ENCODE data around the gene CDCA5.

CDCA5 gene

DNA sequence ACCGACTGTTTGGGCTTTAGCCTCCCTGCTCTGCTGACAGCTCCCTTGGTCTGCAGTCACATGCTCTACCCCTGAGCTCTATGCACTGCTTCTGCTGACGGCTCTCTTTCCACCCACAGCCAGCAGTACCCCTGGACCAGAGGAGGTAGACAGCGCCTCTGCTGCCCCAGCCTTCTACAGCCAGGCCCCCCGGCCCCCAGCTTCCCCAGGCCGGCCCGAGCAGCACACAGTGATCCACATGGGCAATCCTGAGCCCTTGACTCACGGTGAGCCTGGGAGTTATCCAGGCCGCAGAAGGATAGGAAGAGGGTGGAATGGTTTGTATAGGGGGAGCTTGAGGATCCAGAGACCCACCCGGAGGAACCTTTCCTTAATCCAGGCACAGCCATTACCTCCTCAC lies 3.0 kb upstream of the CDCA5 start:
- TF ChIP-seq, protein P1, sequence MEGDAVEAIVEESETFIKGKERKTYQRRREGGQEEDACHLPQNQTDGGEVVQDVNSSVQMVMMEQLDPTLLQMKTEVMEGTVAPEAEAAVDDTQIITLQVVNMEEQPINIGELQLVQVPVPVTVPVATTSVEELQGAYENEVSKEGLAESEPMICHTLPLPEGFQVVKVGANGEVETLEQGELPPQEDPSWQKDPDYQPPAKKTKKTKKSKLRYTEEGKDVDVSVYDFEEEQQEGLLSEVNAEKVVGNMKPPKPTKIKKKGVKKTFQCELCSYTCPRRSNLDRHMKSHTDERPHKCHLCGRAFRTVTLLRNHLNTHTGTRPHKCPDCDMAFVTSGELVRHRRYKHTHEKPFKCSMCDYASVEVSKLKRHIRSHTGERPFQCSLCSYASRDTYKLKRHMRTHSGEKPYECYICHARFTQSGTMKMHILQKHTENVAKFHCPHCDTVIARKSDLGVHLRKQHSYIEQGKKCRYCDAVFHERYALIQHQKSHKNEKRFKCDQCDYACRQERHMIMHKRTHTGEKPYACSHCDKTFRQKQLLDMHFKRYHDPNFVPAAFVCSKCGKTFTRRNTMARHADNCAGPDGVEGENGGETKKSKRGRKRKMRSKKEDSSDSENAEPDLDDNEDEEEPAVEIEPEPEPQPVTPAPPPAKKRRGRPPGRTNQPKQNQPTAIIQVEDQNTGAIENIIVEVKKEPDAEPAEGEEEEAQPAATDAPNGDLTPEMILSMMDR (IDR thresholded peaks at IDR 0.05; ENCODE audit: low read depth, low read length) = no peak
- H3K4me3 ChIP-seq (ENCODE audit: low read depth, low read length) = no peak overlapping the region

DNA sequence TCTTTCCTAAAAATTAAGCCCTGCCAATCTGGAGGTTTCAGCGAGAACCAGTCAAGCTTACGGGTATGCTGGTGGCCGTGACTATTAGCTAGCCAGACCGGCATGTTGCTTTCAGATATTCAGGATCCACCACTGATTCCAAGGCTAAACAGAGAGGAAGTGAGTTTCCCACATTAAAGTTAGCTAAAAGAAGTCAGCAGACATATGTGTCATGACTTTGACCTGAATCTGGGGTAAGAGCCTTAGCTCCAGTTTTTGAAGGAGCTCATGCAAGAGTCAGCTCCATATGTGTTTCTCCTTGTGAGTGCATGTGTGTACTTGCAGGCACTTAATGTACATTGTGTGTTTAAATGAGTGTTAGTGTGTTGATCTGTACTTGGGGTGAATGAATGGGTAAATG lies 1.6 kb upstream of the CDCA5 start:
- H3K4me3 ChIP-seq (ENCODE audit: low read depth, low read length) = peak overlapping the region; percentile 94; the same call in 1 of the 2 replicates
- TF ChIP-seq, protein P1 (IDR thresholded peaks at IDR 0.05; ENCODE audit: low read depth, low read length) = no peak

DNA sequence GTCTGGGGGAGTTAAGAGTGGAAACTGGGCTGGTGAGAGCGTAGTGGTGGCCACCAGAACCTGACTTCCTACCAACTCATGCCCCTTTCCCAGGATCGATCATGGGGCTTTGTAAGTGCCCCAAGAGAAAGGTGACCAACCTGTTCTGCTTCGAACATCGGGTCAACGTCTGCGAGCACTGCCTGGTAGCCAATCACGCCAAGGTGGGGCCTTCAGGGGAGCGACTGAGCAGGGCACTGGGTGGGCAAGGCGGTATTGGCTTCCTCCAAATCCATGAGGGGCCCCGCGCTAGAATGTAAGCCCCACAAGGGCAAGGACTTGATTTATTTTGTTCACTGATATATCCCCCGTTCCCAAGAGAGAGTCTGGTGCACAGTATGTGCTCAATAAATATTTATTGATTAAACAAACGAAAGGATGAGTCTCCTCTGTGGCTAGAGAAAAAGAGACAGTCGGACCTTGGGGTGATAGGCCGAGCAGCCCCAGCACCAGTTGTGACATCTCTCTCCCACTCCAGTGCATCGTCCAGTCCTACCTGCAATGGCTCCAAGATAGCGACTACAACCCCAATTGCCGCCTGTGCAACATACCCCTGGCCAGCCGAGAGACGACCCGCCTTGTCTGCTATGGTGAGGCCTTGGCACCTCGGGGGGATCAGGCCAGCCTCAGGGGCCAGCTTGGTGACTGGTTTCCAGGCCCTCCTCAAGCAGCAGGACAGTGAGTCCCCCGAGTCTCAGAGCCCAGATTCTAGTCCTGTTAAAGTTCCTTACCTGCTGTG lies 947 bp upstream of the CDCA5 start:
- TF ChIP-seq, protein P1 (IDR thresholded peaks at IDR 0.05; ENCODE audit: low read depth, low read length) = no peak

DNA sequence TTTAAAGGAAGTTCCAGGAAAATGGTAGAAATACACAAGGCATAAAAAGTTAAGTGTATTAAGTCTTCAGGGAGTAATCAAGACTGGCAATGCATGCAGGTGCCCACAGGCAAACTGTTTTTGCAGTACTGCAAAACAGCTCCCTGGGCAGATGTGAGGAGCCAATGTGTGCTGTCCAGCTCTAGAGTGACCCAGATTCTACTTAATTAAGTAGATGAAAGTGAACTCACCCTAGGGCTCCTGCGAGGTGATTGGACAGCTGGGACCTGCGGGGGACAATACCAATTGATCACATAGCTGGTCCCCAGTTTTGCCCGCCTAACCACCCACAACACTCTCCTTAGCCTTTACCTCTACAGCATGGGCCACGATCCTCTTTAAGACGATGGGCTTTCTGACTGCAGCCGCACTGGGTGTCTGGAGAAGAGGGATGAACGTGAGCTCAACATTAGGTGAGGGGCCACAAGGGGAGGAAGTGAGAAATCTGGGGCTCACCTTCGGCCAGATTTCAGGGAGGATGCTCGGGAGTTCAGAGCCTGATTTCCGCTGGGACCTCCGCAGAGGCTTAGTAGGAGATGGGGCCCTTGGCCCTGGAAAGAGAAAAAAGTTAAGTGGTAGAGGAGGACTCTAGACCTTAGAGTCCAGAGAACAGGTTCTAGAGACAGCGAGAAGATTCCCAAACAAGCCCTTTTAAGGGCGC lies 556 bp downstream of the CDCA5 start:
- H3K4me3 ChIP-seq (ENCODE audit: low read depth, low read length) = peak overlapping the region; percentile 94
- TF ChIP-seq, protein P1 (IDR thresholded peaks at IDR 0.05; ENCODE audit: low read depth, low read length) = no peak

More for the DNA sequence above, 947 bp upstream of the CDCA5 start:
- peak overlapping the region; percentile 94 for H3K4me3 ChIP-seq (ENCODE audit: low read depth, low read length)

DNA sequence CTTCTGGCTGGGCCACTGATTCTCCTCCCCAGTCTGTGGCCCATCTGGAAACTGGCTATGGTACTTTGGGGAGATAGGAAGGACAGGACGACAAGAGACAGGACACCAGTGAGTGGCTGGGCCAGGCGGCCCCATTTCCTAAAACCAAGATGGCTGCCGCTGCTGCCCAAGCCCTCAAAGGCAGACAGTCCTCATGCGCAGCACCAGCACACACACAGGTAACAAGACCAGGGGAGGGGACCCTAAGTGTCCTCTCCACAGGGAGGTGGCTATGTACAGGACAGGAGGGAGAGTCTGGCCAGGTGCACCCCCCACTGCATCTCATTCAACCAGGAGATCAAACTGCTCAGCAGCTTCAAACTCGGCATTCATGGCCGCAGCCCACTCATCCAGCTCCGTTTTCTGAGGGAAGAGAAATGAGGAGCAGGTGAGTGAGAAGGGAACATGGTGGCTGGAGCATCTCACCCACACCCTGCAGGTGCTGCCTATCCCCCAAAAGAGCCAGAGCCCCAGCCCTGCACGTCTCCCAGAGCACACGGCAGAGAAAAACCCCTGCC lies 5.0 kb downstream of the CDCA5 start:
- TF ChIP-seq, protein P1 (IDR thresholded peaks at IDR 0.05; ENCODE audit: low read depth, low read length) = no peak
- H3K4me3 ChIP-seq (ENCODE audit: low read depth, low read length) = no peak overlapping the region

DNA sequence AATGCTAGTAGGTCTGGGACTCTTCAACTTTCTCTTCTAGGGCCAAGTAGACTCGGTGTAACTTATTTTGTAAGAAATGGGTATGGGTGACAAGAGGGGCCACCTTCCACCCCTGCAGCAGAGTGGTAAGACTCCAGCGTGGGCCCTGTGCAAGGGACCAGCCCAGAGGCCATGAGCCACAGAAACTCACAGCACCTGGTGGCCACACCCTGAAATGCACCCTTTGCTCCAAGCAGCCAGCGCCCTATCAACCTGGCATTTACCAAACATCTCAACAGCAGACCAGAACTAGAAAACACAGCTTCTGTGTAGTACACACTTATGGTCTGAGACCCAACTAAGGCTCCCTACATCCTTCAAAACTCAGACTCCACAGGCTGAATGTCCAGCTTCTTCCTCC lies 5.7 kb downstream of the CDCA5 start:
- no peak overlapping the region for H3K4me3 ChIP-seq (ENCODE audit: low read depth, low read length)
- TF ChIP-seq, protein P1 (IDR thresholded peaks at IDR 0.05; ENCODE audit: low read depth, low read length) = peak; percentile 48

DNA sequence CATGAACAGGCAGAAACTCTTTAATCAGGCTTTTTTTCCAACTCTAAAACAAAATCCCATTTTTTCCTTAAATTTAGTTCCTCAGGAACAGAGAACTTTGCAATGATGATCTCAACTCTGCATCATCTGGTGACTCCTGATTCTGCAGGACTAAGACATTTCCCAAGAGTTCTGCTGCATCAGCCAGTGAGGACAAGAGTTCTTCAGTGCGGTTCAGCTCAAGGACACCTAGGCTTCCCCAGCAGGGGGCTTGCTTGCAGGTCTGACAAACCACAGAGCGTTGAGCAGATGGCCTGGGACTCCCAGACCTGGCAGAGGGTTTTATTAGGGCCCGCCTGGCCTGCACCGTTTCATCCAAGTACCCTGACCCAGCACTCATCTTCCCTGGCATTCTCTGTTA lies 6.4 kb downstream of the CDCA5 start:
- TF ChIP-seq, protein P1 (IDR thresholded peaks at IDR 0.05; ENCODE audit: low read depth, low read length) = no peak
- H3K4me3 ChIP-seq (ENCODE audit: low read depth, low read length) = no peak overlapping the region

All from WI38 (cell line).